Measurements from ENCODE around the gene CAMTA1. TPM values are rescaled to one million over a fixed set of nuclear protein-coding genes. Genes with fewer than 3 reads are reported as not detected.

The CAMTA1 gene
- total RNA-seq, 5 donors from 2014 or later (not counting 1 experiment from before 2014, with no cell fraction given) = 29.7 to 37.4 (median 34.6) TPM

DNA sequence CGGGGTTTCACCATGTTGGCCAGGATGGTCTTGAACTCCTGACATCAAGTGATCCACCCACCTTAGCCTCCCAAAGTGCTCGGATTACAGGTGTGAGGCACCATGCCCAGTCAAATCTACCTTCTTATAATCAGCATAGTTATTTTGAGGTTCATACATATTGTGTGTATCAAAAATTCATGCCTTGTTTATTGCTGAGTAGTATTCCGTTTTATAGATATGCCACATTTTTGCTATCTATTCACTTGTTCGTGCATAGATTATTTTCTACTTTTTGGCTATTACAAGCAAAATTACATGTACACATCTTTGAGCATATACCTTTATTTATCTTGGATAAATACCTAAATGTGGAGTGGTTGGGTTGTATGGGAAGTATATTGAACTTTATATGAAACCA, 344.9 kb downstream of the CAMTA1 start:
- Histone ChIP-seq H3K4me1 (ENCODE audit: control insufficient read depth in 1 of 2, extremely low read depth in 1 of 2, insufficient read depth in 2 of 2, low read length in 2 of 2) (no peaks in the 10 kb centered on the region), H3K4me3 (ENCODE audit: control insufficient read depth in 1 of 2, extremely low read depth in 1 of 2, low read length in 1 of 2) (no peak overlapping the region), H3K9me3 (no peaks in the 10 kb centered on the region), H3K27ac (ENCODE audit: low read length) (no peak overlapping the region), H3K36me3 (ENCODE audit: control insufficient read depth in 2 of 2, extremely low read depth in 1 of 2, insufficient read depth in 1 of 2, low read length in 1 of 2) (no peaks in the 10 kb centered on the region), H3K27me3 (replicated peaks in 1 of 2; ENCODE audit: control insufficient read depth in 2 of 2, extremely low read depth in 1 of 2, insufficient read depth in 2 of 2, low read length in 1 of 2) (peaks cover 0 to 9% of the 10 kb centered on the region in 2 experiments)
- 83% methylated on average over 1 of the region's 4 CpGs for WGBS (ENCODE audit: insufficient coverage)
- no peak overlapping the region for H3K27ac Mint-ChIP-seq
- ATAC-seq (replicated peaks in 1 of 4) (no peak), DNase-seq (no peak)
- ChIA-PET CTCF (no interaction called here), POLR2A (no interaction called here)
- peaks cover 20 to 32% of the 10 kb centered on the region in 2 donors for H3K27me3 Mint-ChIP-seq
- H3K9me3 Mint-ChIP-seq = peaks cover 0 to 7% (median 0%) of the 10 kb centered on the region in 3 donors
- H3K4me3 Mint-ChIP-seq = no peak overlapping the region
- H3K36me3 Mint-ChIP-seq = no peaks in the 10 kb centered on the region
- H3K4me1 Mint-ChIP-seq = no peaks in the 10 kb centered on the region

DNA sequence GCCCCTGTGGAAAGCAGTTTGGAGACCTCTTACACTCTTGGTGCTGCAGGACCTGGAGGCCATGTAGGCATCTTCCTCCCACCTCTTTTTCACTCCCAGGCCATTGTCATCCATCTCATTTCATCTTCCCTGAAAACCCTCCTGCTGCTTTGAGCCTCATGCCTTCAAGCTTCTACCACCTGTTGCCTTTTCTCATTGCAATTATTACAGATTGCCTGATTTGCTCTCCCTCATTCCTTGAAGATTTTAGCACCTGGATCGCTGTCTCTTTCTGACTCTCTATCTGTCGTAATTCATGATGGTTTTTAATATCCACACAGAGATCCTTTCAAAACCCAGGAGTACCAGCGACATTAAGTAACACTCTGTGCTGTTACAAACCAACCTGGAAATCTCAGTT, 350.2 kb downstream of the CAMTA1 start:
- WGBS (ENCODE audit: insufficient coverage) = 82% methylated on average over 3 of the region's 3 CpGs
- H3K27ac Mint-ChIP-seq = no peak overlapping the region
- peaks cover 0 to 3% (median 0%) of the 10 kb centered on the region in 3 donors for H3K9me3 Mint-ChIP-seq
- no peaks in the 10 kb centered on the region for H3K36me3 Mint-ChIP-seq
- Histone ChIP-seq H3K36me3 (ENCODE audit: control insufficient read depth in 2 of 2, extremely low read depth in 1 of 2, insufficient read depth in 1 of 2, low read length in 1 of 2) (no peaks in the 10 kb centered on the region), H3K4me3 (ENCODE audit: control insufficient read depth in 1 of 2, extremely low read depth in 1 of 2, low read length in 1 of 2) (no peak overlapping the region), H3K27ac (ENCODE audit: low read length) (no peak overlapping the region), H3K4me1 (ENCODE audit: control insufficient read depth in 1 of 2, extremely low read depth in 1 of 2, insufficient read depth in 2 of 2, low read length in 2 of 2) (no peaks in the 10 kb centered on the region), H3K27me3 (replicated peaks in 1 of 2; ENCODE audit: control insufficient read depth in 2 of 2, extremely low read depth in 1 of 2, insufficient read depth in 2 of 2, low read length in 1 of 2) (peaks cover 0 to 12% of the 10 kb centered on the region in 2 experiments), H3K9me3 (no peaks in the 10 kb centered on the region)
- H3K4me1 Mint-ChIP-seq = no peaks in the 10 kb centered on the region
- ChIA-PET POLR2A (no interaction called here), CTCF (no interaction called here)
- no peak for ATAC-seq (replicated peaks in 1 of 4)
- H3K27me3 Mint-ChIP-seq = peaks cover 32 to 37% of the 10 kb centered on the region in 2 donors
- DNase-seq = no peak
- H3K4me3 Mint-ChIP-seq = no peak overlapping the region

DNA sequence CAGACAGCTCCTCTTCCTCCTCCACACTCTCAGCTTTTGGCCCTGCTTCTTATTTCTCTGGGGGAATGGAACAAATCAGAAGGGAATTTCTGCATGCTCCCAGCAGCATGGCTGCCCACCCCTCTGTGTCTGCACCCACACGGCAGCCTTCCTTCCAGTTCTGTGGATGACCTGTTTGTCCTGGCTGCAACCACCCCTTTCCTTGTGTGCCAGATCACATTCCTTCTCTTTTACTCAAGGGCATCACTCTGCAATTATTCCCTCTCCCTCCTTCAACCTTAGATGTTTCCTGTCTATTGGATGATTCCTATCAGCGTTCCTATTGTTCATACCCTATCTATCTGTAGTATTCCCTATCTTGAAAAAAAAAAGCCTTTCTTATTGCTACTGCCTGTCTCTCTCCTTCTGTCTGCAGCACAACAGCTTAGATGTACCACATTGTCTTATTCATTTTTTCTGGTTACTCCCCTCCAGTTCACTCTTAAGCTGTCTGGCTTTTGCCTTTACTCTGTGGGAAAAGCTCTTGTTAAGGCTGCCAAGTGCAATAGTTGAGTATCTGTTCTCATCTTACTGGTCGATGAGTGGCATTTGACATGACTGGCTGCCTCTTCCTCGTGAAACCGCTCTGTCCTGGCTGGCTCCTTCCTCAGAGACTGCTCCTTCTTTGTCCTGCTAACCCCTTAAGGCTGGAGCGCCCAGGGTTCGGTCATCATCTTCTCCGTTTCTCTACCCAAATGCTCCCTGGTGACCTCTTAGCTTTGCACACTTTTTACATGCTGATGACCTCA, 351.1 kb downstream of the CAMTA1 start:
- Mint-ChIP-seq H3K4me1 (no peaks in the 10 kb centered on the region), H3K36me3 (no peaks in the 10 kb centered on the region), H3K4me3 (no peak overlapping the region), H3K27ac (no peak overlapping the region), H3K9me3 (no peaks in the 10 kb centered on the region), H3K27me3 (peaks cover 28 to 34% of the 10 kb centered on the region in 2 donors)
- CTCF ChIA-PET = no interaction called here
- no peaks in the 10 kb centered on the region for H3K9me3 ChIP-seq
- H3K36me3 ChIP-seq (ENCODE audit: control insufficient read depth in 2 of 2, extremely low read depth in 1 of 2, insufficient read depth in 1 of 2, low read length in 1 of 2) = no peaks in the 10 kb centered on the region
- DNase-seq = no peak
- WGBS (ENCODE audit: insufficient coverage) = 93% methylated on average over 8 of the region's 8 CpGs
- POLR2A ChIA-PET = no interaction called here
- no peak overlapping the region for H3K27ac ChIP-seq (ENCODE audit: low read length)
- H3K27me3 ChIP-seq (replicated peaks in 1 of 2; ENCODE audit: control insufficient read depth in 2 of 2, extremely low read depth in 1 of 2, insufficient read depth in 2 of 2, low read length in 1 of 2) = peaks cover 0 to 12% of the 10 kb centered on the region in 2 experiments
- H3K4me3 ChIP-seq (ENCODE audit: control insufficient read depth in 1 of 2, extremely low read depth in 1 of 2, low read length in 1 of 2) = no peak overlapping the region
- no peaks in the 10 kb centered on the region for H3K4me1 ChIP-seq (ENCODE audit: control insufficient read depth in 1 of 2, extremely low read depth in 1 of 2, insufficient read depth in 2 of 2, low read length in 2 of 2)
- no peak for ATAC-seq (replicated peaks in 1 of 4)

DNA sequence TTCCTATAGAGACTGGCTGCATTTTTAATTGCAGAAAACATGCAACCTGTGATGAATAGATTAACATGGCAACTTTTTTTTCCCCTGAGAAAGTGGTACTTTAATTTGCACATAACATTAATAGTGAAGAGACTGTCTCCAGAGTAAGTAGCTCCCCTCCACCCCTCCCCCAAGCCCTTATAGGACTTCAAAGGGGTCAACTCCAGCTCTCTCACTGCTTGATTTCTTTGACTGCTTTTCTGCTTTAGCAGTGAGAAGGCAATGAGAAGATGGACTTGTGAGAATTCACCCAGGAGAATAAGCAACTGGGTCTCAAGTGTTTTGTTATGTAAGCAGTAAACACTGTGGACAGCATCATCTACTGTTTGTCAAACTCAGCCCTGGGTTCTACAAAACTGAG, 355.0 kb downstream of the CAMTA1 start:
- H3K4me3 ChIP-seq (ENCODE audit: control insufficient read depth in 1 of 2, extremely low read depth in 1 of 2, low read length in 1 of 2) = no peak overlapping the region
- no peaks in the 10 kb centered on the region for H3K9me3 Mint-ChIP-seq
- peaks cover 22 to 27% of the 10 kb centered on the region in 2 donors for H3K27me3 Mint-ChIP-seq
- H3K27me3 ChIP-seq (replicated peaks in 1 of 2; ENCODE audit: control insufficient read depth in 2 of 2, extremely low read depth in 1 of 2, insufficient read depth in 2 of 2, low read length in 1 of 2) = peaks cover 0 to 12% of the 10 kb centered on the region in 2 experiments
- H3K27ac Mint-ChIP-seq = no peak overlapping the region
- ChIA-PET POLR2A (no interaction called here), CTCF (no interaction called here)
- H3K4me3 Mint-ChIP-seq = no peak overlapping the region
- H3K36me3 Mint-ChIP-seq = no peaks in the 10 kb centered on the region
- DNase-seq (no peak), ATAC-seq (replicated peaks in 1 of 4) (no peak)
- H3K4me1 ChIP-seq (ENCODE audit: control insufficient read depth in 1 of 2, extremely low read depth in 1 of 2, insufficient read depth in 2 of 2, low read length in 2 of 2) = no peaks in the 10 kb centered on the region
- no peaks in the 10 kb centered on the region for H3K36me3 ChIP-seq (ENCODE audit: control insufficient read depth in 2 of 2, extremely low read depth in 1 of 2, insufficient read depth in 1 of 2, low read length in 1 of 2)
- no peaks in the 10 kb centered on the region for H3K9me3 ChIP-seq
- H3K27ac ChIP-seq (ENCODE audit: low read length) = no peak overlapping the region
- H3K4me1 Mint-ChIP-seq = no peaks in the 10 kb centered on the region

DNA sequence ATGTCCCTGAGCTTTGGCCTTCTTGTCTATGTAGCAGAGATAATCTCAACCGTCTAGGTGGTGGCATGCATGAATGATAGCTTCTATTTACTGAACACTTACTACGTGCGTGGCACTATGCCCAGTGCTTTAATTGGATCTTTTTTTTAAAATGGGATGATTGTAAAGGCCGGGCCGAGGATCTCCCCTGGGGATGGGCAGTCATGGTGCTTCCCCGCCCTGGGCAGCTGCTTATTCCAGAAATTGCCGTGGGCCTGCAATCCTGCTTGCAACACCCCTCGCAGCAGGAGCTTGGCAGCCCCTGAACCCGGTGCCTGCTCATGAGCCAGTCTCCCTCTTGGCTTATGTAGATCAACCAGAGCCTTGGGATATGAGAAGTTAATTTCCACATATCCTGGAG, 360.7 kb downstream of the CAMTA1 start:
- CTCF ChIA-PET = no interaction called here
- Mint-ChIP-seq H3K27me3 (peaks cover 2 to 3% of the 10 kb centered on the region in 2 donors), H3K27ac (no peak overlapping the region), H3K36me3 (no peaks in the 10 kb centered on the region), H3K9me3 (no peaks in the 10 kb centered on the region), H3K4me1 (no peaks in the 10 kb centered on the region), H3K4me3 (no peak overlapping the region)
- no peaks in the 10 kb centered on the region for H3K4me1 ChIP-seq (ENCODE audit: control insufficient read depth in 1 of 2, extremely low read depth in 1 of 2, insufficient read depth in 2 of 2, low read length in 2 of 2)
- no peak overlapping the region for H3K4me3 ChIP-seq (ENCODE audit: control insufficient read depth in 1 of 2, extremely low read depth in 1 of 2, low read length in 1 of 2)
- peaks cover 0 to 16% of the 10 kb centered on the region in 2 experiments for H3K27me3 ChIP-seq (replicated peaks in 1 of 2; ENCODE audit: control insufficient read depth in 2 of 2, extremely low read depth in 1 of 2, insufficient read depth in 2 of 2, low read length in 1 of 2)
- ATAC-seq (replicated peaks in 1 of 4) (no peak), DNase-seq (no peak)
- H3K9me3 ChIP-seq = no peaks in the 10 kb centered on the region
- no peak overlapping the region for H3K27ac ChIP-seq (ENCODE audit: low read length)
- 90% methylated on average over 4 of the region's 9 CpGs for WGBS (ENCODE audit: insufficient coverage)
- POLR2A ChIA-PET = no interaction called here
- no peaks in the 10 kb centered on the region for H3K36me3 ChIP-seq (ENCODE audit: control insufficient read depth in 2 of 2, extremely low read depth in 1 of 2, insufficient read depth in 1 of 2, low read length in 1 of 2)

DNA sequence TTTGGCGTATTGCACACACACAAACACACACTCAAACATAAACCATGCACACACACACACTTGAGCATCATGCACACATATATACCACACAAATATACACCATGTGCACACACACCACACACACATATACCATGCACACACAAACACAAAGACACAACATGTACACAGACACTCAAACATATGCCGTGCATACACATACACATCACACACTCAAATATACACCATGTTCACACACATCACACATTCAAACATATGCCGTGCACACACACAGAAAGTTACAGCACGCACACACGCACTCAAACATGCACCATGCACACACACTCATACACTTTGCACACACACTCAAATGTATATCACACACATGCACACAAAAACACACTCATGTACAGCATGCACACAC, 361.5 kb downstream of the CAMTA1 start:
- POLR2A ChIA-PET = no interaction called here
- 96% methylated on average over 4 of the region's 5 CpGs for WGBS (ENCODE audit: insufficient coverage)
- no peak overlapping the region for H3K4me3 Mint-ChIP-seq

More for the DNA sequence above, 361.5 kb downstream of the CAMTA1 start:
- peaks cover 0 to 23% of the 10 kb centered on the region in 2 experiments for H3K27me3 ChIP-seq (replicated peaks in 1 of 2; ENCODE audit: control insufficient read depth in 2 of 2, extremely low read depth in 1 of 2, insufficient read depth in 2 of 2, low read length in 1 of 2)
- Mint-ChIP-seq H3K36me3 (no peaks in the 10 kb centered on the region), H3K9me3 (no peaks in the 10 kb centered on the region), H3K27me3 (peaks cover 2 to 4% of the 10 kb centered on the region in 2 donors), H3K27ac (no peak overlapping the region), H3K4me1 (no peaks in the 10 kb centered on the region)
- H3K4me3 ChIP-seq (ENCODE audit: control insufficient read depth in 1 of 2, extremely low read depth in 1 of 2, low read length in 1 of 2) = no peak overlapping the region
- H3K36me3 ChIP-seq (ENCODE audit: control insufficient read depth in 2 of 2, extremely low read depth in 1 of 2, insufficient read depth in 1 of 2, low read length in 1 of 2) = no peaks in the 10 kb centered on the region
- no peak overlapping the region for H3K27ac ChIP-seq (ENCODE audit: low read length)
- no peaks in the 10 kb centered on the region for H3K9me3 ChIP-seq
- CTCF ChIA-PET = no interaction called here
- DNase-seq (no peak), ATAC-seq (replicated peaks in 1 of 4) (no peak)
- H3K4me1 ChIP-seq (ENCODE audit: control insufficient read depth in 1 of 2, extremely low read depth in 1 of 2, insufficient read depth in 2 of 2, low read length in 2 of 2) = no peaks in the 10 kb centered on the region

Measured in T-cell (primary cell).